ENCODE measurements around the gene ENPP7.

ENPP7 gene

GRCh38 chr17:79702550-79703236, 28.1 kb upstream of the ENPP7 start:
- no peak for DNase-seq (ENCODE audit: low spot score)

GRCh38 chr17:79704691-79705090, 26.1 kb upstream of the ENPP7 start:
- no peak for DNase-seq (ENCODE audit: low spot score)

GRCh38 chr17:79705674-79706073, 25.1 kb upstream of the ENPP7 start:
- DNase-seq (ENCODE audit: low spot score), result no peak

DNA sequence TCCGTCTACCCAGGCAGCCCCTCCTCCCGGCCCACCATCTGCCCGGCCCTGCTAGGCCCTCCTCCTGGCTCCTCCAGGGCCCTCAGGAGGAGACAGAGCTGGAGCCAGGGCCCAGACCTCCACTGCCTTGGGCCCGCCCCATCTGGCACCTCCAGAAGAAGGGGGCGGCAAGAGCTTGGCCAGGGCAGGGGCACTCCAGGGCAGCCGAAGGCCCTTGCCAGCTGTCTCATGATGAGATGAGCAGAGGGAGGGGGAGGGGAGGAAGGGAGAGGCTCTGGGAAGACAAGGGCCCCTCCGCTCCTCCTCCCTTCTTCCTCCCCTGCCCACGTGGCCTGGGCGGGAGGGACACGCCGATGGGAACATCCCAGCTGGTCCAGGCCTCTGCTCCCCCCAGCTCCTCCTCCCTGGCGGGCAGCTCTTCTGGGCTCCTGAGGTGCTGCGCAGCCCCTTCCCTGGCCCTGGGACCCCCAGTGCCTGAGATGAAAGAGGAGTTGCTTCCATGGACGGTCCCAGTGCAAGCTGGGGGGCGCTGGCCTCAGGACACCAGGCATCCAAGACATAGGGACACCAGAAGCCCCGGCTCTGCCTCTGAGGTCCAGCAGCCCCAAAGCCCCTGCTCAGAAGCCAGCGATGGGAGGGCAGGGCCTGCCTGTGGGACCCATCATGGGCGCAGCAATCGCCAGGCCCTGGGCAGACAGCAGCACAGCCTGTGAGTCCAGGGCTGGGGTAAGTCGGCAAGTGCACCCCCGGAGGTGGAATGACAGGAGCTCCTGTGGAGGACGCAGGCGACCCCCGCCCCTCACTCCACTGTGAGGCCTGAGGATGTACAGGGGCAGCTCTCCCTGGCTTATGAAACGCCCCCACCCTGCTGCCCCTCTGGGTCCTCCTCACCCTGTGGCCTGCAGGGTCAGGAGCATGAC, 23.6 kb upstream of the ENPP7 start:
- no peak for DNase-seq (ENCODE audit: low spot score)

GRCh38 chr17:79707931-79708891, 22.5 kb upstream of the ENPP7 start:
- DNase-seq (ENCODE audit: low spot score), result peak; percentile 49

GRCh38 chr17:79711715-79712305, 18.9 kb upstream of the ENPP7 start:
- DNase-seq (ENCODE audit: low spot score), result no peak

GRCh38 chr17:79713391-79713790, 17.4 kb upstream of the ENPP7 start:
- DNase-seq (ENCODE audit: low spot score), result no peak

DNA sequence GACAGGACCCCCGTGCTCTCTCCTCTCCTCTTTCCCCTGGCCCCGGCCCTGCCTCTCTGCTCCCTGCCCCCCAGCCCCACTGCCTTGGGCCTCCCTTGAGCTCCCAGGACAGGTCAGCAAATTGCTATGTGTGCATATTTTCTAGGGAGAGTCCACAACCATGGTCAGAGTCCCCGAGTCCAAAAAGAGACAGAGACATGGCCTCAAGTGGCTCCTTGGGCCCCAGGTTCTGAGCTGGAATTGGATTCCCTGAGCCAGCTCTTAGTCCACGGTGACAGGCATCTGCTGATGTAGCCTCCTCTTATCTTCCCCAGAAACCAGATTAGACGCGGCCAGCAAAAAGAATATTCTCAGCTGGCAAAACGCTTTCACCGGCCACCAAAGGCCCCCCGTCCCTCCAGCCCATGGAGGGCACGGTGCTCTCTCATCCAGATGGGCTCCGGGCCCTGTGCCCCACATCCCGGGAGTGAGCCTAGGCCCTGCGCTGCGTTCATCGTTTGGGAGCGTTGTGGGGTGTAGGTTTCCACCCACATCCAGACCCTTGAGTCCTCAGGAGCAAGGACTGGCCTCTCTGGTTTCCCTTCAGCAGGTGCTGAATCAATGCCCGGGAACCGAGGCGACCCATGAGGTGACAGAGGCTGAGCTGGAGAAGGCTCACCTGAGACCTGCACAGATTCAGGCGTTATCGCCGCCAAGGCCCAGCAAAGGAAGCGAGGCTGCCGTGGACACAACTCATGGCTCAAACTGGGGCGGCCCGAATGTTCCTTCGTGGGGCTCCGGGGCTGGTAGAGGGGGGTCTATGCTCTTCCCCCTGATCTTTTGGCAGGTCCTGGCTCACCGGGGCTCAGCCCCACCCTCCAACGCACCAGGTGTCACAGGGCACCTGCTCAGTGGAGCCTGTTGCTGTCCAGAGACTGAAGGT, 16.3 kb upstream of the ENPP7 start:
- no peak for DNase-seq (ENCODE audit: low spot score)

GRCh38 chr17:79715098-79715942, 15.4 kb upstream of the ENPP7 start:
- DNase-seq (ENCODE audit: low spot score), result no peak

- DNase-seq (ENCODE audit: low spot score), result no peak
Measured at GRCh38 chr17:79715943-79716797, 14.6 kb upstream of the ENPP7 start.

- DNase-seq (ENCODE audit: low spot score), result no peak
Measured at GRCh38 chr17:79720705-79721292, 9.9 kb upstream of the ENPP7 start.

GRCh38 chr17:79721993-79722671, 8.6 kb upstream of the ENPP7 start:
- DNase-seq (ENCODE audit: low spot score), result no peak

- no peak for DNase-seq (ENCODE audit: low spot score)
Measured at GRCh38 chr17:79722787-79723186, 8.0 kb upstream of the ENPP7 start.

DNA sequence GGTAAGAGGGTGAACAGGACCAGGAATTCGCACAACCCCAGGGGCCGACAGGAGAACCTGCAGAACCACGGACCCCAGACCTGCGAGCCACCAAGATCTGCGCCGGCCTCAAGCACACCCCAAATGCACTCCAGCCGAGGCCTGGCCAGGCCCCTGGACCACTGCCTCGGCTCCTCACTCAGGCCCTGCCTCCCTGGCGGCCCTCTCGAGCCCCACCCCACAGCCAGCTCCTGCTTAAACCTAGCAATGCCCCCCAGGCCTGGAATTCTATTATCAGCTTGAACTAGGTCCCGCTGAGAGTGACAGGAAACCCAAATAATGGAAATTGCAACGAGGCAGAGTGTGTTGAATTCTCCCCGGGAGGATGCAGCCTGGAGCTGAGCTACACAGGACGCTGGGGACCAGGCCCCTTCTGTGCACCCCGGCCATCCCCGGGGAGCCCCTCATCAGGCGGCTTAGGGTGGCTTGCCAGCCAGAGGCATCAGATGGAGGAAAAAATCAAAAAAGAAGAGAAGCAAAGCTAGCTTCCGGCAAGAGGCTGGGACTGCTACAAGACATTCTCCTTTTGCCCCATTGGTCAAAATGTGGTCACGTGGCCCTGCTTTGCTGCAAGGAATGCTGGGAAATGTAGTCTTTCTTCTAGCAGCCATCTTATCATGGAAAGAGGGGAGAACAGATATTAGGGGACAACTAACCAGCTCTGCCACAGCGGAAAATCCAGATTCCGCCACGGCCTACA, 2.4 kb upstream of the ENPP7 start:
- peak; percentile 83 for DNase-seq (ENCODE audit: low spot score)

DNA sequence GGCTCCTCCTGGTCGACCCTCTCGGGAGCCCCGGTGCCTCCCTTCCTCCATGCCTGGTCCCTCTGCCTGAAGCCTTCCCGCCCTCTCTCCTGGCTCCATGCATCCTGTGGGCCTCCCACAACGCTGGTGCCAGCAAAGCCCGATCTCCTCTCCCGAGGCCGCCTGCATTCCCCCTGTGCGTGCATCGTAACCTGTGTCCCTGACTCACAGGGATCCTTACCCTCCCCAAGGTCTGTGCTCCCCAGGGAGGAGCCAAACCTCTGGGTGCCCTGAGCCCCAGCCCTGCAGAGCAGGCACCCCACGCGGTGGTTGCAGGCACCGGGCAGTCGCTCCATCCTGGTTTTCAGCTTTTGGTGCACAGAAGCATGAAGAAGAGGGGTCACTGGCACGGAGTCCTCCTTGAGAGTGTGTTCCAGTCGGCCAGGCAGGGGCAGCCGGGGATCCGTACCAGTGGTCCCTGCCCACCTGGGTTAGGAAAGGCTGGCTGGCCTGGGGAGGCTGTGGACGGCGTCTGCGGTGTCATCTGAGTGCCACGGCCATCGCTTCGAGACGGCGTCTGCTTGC, 1.8 kb upstream of the ENPP7 start:
- no peak for DNase-seq (ENCODE audit: low spot score)

GRCh38 chr17:79729761-79730160, 982 bp upstream of the ENPP7 start:
- no peak for DNase-seq (ENCODE audit: low spot score)

GRCh38 chr17:79730437-79730768, 340 bp upstream of the ENPP7 start:
- no peak for DNase-seq (ENCODE audit: low spot score)

Measured in hematopoietic multipotent progenitor cell treated with erythropoietin and hydrocortisone succinate and interleukin-3 and kit ligand, for 15 days (in vitro differentiated cells).